Liver (tissue), 3 donors: ENCODE measurements around the gene HACD2.

ENCODE experiments used
- EGR1 ChIP-seq, 2 donors: IDR thresholded peaks; 2 replicates each; pipeline ENCODE4 v1.6.1; 2016 to 2018; ENCODE audit warnings: antibody characterized with exemption in 2 of 2, low read depth in 2 of 2
- FOXA2 ChIP-seq: IDR thresholded peaks from 2 replicates; pipeline ENCODE4 v1.6.1; 2016; ENCODE audit warnings: antibody characterized with exemption
- GABPA ChIP-seq, 2 donors: IDR thresholded peaks in 1 of 2; conservative IDR thresholded peaks in 1 of 2; 2 replicates each; pipeline ENCODE4 v1.6.1; 2016; ENCODE audit warnings: antibody characterized with exemption in 2 of 2, mild to moderate bottlenecking in 1 of 2, moderate library complexity in 1 of 2
- HNF4G ChIP-seq: IDR thresholded peaks from 2 replicates; pipeline ENCODE4 v1.6.1; 2016; ENCODE audit warnings: antibody characterized with exemption
- JUND ChIP-seq, 2 donors: IDR thresholded peaks; 2 replicates each; pipeline ENCODE4 v1.6.1; 2016; ENCODE audit warnings: antibody characterized with exemption in 2 of 2
- RAD21 ChIP-seq, 2 donors: IDR thresholded peaks; 2 replicates each; pipeline ENCODE4 v1.6.1; 2016; ENCODE audit warnings: antibody characterized with exemption in 2 of 2, mild to moderate bottlenecking in 2 of 2
- SP1 ChIP-seq: IDR thresholded peaks from 2 replicates; pipeline ENCODE4 v1.6.1; 2018; ENCODE audit warnings: antibody characterized with exemption, mild to moderate bottlenecking
- TAF1 ChIP-seq: conservative IDR thresholded peaks from 2 replicates; pipeline ENCODE4 v1.6.1; 2016; ENCODE audit warnings: antibody characterized with exemption, mild to moderate bottlenecking
- YY1 ChIP-seq: IDR thresholded peaks from 2 replicates; pipeline ENCODE4 v1.6.1; 2016; ENCODE audit warnings: antibody characterized with exemption, mild to moderate bottlenecking
- TF ChIP-seq, protein P1 (sequence below): fragments of 150-350 bp; IDR thresholded peaks from 2 replicates; pipeline ENCODE4 v1.5.1; 2017; ENCODE audit warnings: improper control_type of control experiment, low read depth, low read length; ENCODE audit not compliant: missing input control
- TF ChIP-seq, protein P2 (sequence below): IDR thresholded peaks from 2 replicates; pipeline ENCODE4 v1.6.1; 2016; ENCODE audit warnings: antibody characterized with exemption
- TF ChIP-seq, protein P3 (sequence below): IDR thresholded peaks from 2 replicates; pipeline ENCODE4 v1.6.1; 2016; ENCODE audit warnings: antibody characterized with exemption
- donor health status: healthy.
- donor health status: healthy.

DNA sequence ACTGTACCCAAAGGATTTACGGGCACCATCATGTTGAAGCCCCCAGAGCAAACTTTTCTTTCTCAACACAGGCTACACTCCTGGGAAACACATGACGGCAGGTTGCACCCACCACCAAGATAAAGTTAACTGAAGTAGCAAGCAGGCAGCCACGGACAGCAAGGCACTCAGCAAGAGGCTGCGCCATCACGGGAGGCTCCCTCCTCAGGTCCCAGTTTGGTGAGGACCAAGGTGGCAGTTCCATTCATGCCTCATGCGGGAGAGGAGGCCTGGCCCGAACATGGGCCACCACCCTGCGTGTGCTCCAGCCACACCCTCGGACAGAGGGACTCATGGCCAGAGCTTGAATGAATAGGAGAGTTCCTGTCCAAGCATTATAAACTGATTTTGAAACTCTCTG is 142.7 kb downstream of the HACD2 start:
- TF ChIP-seq, protein P1, sequence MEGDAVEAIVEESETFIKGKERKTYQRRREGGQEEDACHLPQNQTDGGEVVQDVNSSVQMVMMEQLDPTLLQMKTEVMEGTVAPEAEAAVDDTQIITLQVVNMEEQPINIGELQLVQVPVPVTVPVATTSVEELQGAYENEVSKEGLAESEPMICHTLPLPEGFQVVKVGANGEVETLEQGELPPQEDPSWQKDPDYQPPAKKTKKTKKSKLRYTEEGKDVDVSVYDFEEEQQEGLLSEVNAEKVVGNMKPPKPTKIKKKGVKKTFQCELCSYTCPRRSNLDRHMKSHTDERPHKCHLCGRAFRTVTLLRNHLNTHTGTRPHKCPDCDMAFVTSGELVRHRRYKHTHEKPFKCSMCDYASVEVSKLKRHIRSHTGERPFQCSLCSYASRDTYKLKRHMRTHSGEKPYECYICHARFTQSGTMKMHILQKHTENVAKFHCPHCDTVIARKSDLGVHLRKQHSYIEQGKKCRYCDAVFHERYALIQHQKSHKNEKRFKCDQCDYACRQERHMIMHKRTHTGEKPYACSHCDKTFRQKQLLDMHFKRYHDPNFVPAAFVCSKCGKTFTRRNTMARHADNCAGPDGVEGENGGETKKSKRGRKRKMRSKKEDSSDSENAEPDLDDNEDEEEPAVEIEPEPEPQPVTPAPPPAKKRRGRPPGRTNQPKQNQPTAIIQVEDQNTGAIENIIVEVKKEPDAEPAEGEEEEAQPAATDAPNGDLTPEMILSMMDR, result no peak
- TF ChIP-seq YY1 (no peak), HNF4G (no peak), RAD21 (IDR thresholded peaks at IDR 0.05) (no peak), TAF1 (no peak), JUND (IDR thresholded peaks at IDR 0.05) (no peak), SP1 (no peak), EGR1 (IDR thresholded peaks at IDR 0.05; ENCODE audit: low read depth in 2 of 2) (no peak), GABPA (IDR thresholded peaks at IDR 0.05 in 1 of 2, conservative IDR thresholded peaks at IDR 0.05 in 1 of 2) (no peak), FOXA2 (no peak)
- TF ChIP-seq, protein P2, sequence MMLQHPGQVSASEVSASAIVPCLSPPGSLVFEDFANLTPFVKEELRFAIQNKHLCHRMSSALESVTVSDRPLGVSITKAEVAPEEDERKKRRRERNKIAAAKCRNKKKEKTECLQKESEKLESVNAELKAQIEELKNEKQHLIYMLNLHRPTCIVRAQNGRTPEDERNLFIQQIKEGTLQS, result no peak
- TF ChIP-seq, protein P3, sequence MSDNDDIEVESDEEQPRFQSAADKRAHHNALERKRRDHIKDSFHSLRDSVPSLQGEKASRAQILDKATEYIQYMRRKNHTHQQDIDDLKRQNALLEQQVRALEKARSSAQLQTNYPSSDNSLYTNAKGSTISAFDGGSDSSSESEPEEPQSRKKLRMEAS, result no peak
